PFSK-1 (cell line): ENCODE data around the gene ERI3.

ENCODE experiments used
- FOXP2 ChIP-seq: optimal IDR thresholded peaks from 2 replicates; pipeline ENCODE3; 2011; ENCODE audit warnings: borderline replicate concordance, control low read depth, inconsistent platforms; ENCODE audit not compliant: insufficient read depth; ENCODE audit errors: extremely low read length, extremely low read depth
- POLR2AphosphoS5 ChIP-seq: IDR thresholded peaks from 2 replicates; pipeline ENCODE4 v1.6.1; 2012; ENCODE audit warnings: low read depth, mild to moderate bottlenecking, control low read depth, low read length, moderate library complexity
- SIN3A ChIP-seq: IDR thresholded peaks from 2 replicates; pipeline ENCODE4 v1.6.1; 2012; ENCODE audit warnings: mild to moderate bottlenecking, low read length, moderate library complexity, borderline replicate concordance; ENCODE audit not compliant: insufficient read depth
- TAF1 ChIP-seq: IDR thresholded peaks from 2 replicates; pipeline ENCODE4 v1.6.1; 2012; ENCODE audit warnings: low read length, control low read depth, borderline replicate concordance; ENCODE audit not compliant: insufficient read depth
- TF ChIP-seq, protein P1 (sequence below), 2 experiments: IDR thresholded peaks; 2 replicates each; pipeline versions ENCODE4 v1.6.1 to v1.8.0; 2011 to 2012; ENCODE audit warnings: low read depth in 2 of 2, low read length in 2 of 2, control low read depth in 1 of 2, inconsistent platforms in 1 of 2, mild to moderate bottlenecking in 1 of 2, moderate library complexity in 1 of 2; ENCODE audit not compliant: insufficient read depth in 1 of 2

Gene ERI3

DNA sequence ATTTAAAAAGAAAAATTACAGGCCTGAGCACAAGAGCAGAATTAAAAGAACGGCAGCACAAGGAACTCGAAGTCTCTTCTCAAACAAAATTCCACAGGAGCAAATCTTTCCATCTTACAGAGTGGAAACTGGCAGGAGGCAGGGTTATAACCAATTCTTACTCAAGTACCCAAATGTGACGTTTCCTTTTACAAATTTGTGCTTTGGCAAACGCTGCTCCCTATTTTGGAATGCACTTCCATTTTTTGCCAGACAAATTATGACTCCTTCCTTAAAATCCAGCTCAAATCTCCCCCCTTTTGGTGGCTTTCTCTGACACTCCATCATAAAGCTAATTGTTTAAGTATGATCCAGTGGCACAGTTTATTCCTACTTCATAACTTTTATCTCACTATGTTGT is 7.8 kb downstream of the ERI3 start:
- TF ChIP-seq FOXP2 (no peak), POLR2AphosphoS5 (no peak), SIN3A (no peak), TAF1 (no peak)
- TF ChIP-seq, protein P1, sequence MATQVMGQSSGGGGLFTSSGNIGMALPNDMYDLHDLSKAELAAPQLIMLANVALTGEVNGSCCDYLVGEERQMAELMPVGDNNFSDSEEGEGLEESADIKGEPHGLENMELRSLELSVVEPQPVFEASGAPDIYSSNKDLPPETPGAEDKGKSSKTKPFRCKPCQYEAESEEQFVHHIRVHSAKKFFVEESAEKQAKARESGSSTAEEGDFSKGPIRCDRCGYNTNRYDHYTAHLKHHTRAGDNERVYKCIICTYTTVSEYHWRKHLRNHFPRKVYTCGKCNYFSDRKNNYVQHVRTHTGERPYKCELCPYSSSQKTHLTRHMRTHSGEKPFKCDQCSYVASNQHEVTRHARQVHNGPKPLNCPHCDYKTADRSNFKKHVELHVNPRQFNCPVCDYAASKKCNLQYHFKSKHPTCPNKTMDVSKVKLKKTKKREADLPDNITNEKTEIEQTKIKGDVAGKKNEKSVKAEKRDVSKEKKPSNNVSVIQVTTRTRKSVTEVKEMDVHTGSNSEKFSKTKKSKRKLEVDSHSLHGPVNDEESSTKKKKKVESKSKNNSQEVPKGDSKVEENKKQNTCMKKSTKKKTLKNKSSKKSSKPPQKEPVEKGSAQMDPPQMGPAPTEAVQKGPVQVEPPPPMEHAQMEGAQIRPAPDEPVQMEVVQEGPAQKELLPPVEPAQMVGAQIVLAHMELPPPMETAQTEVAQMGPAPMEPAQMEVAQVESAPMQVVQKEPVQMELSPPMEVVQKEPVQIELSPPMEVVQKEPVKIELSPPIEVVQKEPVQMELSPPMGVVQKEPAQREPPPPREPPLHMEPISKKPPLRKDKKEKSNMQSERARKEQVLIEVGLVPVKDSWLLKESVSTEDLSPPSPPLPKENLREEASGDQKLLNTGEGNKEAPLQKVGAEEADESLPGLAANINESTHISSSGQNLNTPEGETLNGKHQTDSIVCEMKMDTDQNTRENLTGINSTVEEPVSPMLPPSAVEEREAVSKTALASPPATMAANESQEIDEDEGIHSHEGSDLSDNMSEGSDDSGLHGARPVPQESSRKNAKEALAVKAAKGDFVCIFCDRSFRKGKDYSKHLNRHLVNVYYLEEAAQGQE (IDR thresholded peaks at IDR 0.05; ENCODE audit: insufficient read depth in 1 of 2, low read depth in 2 of 2, low read length in 2 of 2) = no peak

DNA sequence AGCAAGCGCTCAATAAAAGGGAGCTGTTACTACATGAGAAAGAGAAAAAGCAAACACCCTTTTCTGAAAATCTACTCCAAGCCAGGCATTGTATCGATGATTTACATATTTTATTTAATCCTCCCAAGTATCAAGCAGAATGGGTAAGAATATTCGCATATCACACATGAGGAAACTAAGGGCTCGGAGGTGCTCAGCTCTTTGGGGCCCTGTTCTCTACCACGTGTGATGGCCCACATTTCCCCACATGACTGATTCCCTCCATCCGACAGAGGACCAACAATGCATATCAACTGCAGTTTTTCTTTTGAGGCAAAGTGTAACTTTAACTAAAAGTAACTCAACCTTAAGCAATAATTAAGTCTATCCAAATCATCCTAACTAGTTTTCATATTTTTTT is 8.2 kb downstream of the ERI3 start:
- TF ChIP-seq TAF1 (no peak), SIN3A (no peak), POLR2AphosphoS5 (no peak), FOXP2 (no peak)
- TF ChIP-seq, protein P1 (IDR thresholded peaks at IDR 0.05; ENCODE audit: insufficient read depth in 1 of 2, low read depth in 2 of 2, low read length in 2 of 2) = no peak

- no peak for TF ChIP-seq TAF1
- TF ChIP-seq, protein P1 (IDR thresholded peaks at IDR 0.05; ENCODE audit: insufficient read depth in 1 of 2, low read depth in 2 of 2, low read length in 2 of 2) = no peak
- TF ChIP-seq SIN3A = no peak
- no peak for TF ChIP-seq POLR2AphosphoS5
- no peak for TF ChIP-seq FOXP2
These were observed 8.9 kb downstream of the ERI3 start for GRCh38 chr1:44346184-44346583.

GRCh38 chr1:44345187-44345775 is 9.8 kb downstream of the ERI3 start:
- TF ChIP-seq POLR2AphosphoS5 = no peak
- no peak for TF ChIP-seq FOXP2
- no peak for TF ChIP-seq SIN3A
- TF ChIP-seq, protein P1 (IDR thresholded peaks at IDR 0.05; ENCODE audit: insufficient read depth in 1 of 2, low read depth in 2 of 2, low read length in 2 of 2) = no peak
- TF ChIP-seq TAF1 = no peak

DNA sequence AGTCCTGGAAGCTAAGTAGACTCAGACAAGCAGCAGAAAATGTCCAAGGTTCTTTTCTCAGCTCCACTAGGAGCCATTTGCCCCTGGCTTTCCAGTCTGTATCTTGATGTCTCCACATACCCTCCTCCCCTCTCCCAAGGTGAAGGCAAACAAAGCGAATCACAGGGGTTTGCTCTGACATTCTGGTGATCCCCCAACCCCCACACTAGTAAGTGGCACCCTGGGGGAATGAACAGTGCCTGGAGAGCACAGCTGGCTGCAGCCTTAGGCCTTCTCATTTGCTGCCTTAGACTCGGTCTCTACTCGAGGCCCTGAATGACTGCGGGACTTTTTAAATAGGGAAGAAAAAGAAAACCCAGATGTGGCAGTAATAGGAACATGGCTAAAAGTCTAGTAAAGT is 15.3 kb downstream of the ERI3 start:
- TF ChIP-seq, protein P1 (IDR thresholded peaks at IDR 0.05; ENCODE audit: insufficient read depth in 1 of 2, low read depth in 2 of 2, low read length in 2 of 2) = no peak
